ENCODE results near the gene VIPR2. TPM values are rescaled to one million over a fixed set of nuclear protein-coding genes. Genes with fewer than 3 reads are reported as not detected.

The VIPR2 gene
- total RNA-seq, 4 donors from 2014 or later: 1.8 to 3.7 (median 2.7) TPM

DNA sequence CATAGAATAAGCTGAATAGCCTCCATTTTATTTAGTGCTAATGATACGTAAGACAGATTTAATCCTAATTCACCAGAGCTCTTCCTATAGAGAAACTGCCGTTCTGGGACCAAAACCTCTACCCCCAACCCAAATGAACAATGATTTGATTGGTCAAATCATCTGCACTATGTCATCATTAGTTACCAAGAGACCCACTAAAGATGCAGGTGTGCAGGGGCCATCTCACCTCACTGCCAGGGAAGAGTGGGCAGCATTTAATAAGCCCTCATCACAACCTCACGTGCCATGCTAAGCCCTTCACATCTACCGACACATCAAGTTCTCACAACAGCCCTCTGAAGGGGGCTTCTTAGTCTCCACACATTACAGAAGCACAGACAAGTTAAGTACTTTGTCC, 87.0 kb downstream of the VIPR2 start:
- Histone ChIP-seq H3K4me1 (no peaks in the 10 kb centered on the region), H3K36me3 (no peaks in the 10 kb centered on the region), H3K27ac (no peak overlapping the region), H3K27me3 (no peaks in the 10 kb centered on the region), H3K4me3 (no peak overlapping the region), H3K9me3 (no peaks in the 10 kb centered on the region)
- intact Hi-C loops (cut with DNase I; ENCODE audit: low total_unique reads): no loop called here
- TF ChIP-seq POLR2AphosphoS5 (IDR thresholded peaks at IDR 0.05) (no peak), EP300 (IDR thresholded peaks at IDR 0.05; ENCODE audit: low read depth) (no peak), POLR2A (IDR thresholded peaks at IDR 0.05) (no peak)
- TF ChIP-seq, protein P1, sequence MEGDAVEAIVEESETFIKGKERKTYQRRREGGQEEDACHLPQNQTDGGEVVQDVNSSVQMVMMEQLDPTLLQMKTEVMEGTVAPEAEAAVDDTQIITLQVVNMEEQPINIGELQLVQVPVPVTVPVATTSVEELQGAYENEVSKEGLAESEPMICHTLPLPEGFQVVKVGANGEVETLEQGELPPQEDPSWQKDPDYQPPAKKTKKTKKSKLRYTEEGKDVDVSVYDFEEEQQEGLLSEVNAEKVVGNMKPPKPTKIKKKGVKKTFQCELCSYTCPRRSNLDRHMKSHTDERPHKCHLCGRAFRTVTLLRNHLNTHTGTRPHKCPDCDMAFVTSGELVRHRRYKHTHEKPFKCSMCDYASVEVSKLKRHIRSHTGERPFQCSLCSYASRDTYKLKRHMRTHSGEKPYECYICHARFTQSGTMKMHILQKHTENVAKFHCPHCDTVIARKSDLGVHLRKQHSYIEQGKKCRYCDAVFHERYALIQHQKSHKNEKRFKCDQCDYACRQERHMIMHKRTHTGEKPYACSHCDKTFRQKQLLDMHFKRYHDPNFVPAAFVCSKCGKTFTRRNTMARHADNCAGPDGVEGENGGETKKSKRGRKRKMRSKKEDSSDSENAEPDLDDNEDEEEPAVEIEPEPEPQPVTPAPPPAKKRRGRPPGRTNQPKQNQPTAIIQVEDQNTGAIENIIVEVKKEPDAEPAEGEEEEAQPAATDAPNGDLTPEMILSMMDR (IDR thresholded peaks at IDR 0.05): no peak
- no peak for DNase-seq
- 87 to 92% methylated on average over 2 to 4 of the region's 4 CpGs for WGBS, 2 donors (ENCODE audit: low coverage in 1 of 2)
- in situ Hi-C loops (cut with MboI; ENCODE audit: low pct_ligation_motif_present in 1 of 4, low pct_unique_long_range_greater_than_20kb in 1 of 4, low sequenced_read_pairs in 3 of 4): no loop called here

DNA sequence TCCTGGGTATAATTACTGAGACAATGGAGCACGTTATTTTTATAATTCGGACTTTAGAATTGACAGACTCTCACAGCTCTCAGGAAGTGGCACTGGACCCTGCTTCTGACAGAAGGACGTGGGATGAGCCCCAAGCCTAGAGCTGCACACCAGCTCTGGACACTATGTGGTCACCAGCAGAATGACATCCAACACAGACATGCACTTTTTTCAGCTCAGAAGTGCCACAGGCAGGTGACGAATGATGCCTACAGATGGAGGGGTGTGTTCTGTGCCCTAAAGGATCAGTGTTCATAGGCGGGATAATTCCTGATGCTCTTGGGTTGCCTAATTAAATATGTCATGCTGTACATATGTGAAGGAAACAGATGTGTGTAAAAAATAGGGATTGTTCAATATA, 87.9 kb downstream of the VIPR2 start:
- Histone ChIP-seq H3K27ac (no peak overlapping the region), H3K27me3 (no peaks in the 10 kb centered on the region), H3K4me3 (no peak overlapping the region), H3K36me3 (no peaks in the 10 kb centered on the region), H3K4me1 (no peaks in the 10 kb centered on the region), H3K9me3 (peaks cover 0 to 3% of the 10 kb centered on the region in 2 donors)
- DNase-seq: no peak
- intact Hi-C loops (cut with DNase I; ENCODE audit: low total_unique reads): no loop called here
- 47 to 63% methylated on average over 5 of the region's 5 CpGs for WGBS, 2 donors (ENCODE audit: low coverage in 1 of 2)
- TF ChIP-seq EP300 (IDR thresholded peaks at IDR 0.05; ENCODE audit: low read depth) (no peak), POLR2AphosphoS5 (IDR thresholded peaks at IDR 0.05) (no peak), POLR2A (IDR thresholded peaks at IDR 0.05) (no peak)
- TF ChIP-seq, protein P1 (IDR thresholded peaks at IDR 0.05): no peak
- in situ Hi-C loops (cut with MboI; ENCODE audit: low pct_ligation_motif_present in 1 of 4, low pct_unique_long_range_greater_than_20kb in 1 of 4, low sequenced_read_pairs in 3 of 4): no loop called here

DNA sequence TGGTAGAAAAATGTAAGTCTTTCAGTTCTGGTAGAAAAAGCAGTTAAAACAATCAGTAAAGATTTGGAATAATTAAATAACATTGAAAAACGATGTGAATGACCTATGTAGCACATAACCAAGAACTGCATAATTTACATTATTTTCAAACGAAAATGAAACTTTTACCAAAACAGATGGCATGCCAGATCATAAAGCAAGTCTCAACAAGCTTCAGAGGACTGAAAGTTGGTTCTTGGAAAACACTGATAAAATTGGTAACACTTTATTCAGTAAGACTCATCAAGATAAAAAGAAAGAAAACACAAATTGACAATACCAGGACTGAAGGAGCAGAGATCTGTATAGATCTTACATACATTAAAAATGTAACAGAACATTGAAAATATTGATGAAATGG, 92.8 kb downstream of the VIPR2 start:
- Histone ChIP-seq H3K27me3 (peaks cover 4% of the 10 kb centered on the region), H3K9me3 (peaks cover 0 to 3% of the 10 kb centered on the region in 2 donors), H3K4me1 (no peaks in the 10 kb centered on the region), H3K36me3 (no peaks in the 10 kb centered on the region), H3K27ac (no peak overlapping the region), H3K4me3 (no peak overlapping the region)
- no peak for DNase-seq
- in situ Hi-C loops (cut with MboI; ENCODE audit: low pct_ligation_motif_present in 1 of 4, low pct_unique_long_range_greater_than_20kb in 1 of 4, low sequenced_read_pairs in 3 of 4): no loop called here
- 50 to 55% methylated on average over 2 of the region's 2 CpGs for WGBS, 2 donors (ENCODE audit: low coverage in 1 of 2)
- intact Hi-C loops (cut with DNase I; ENCODE audit: low total_unique reads): loop anchor here (2.0 kb wide), 1 partner anchor 57 kb away; no protein-coding TSS in a partner anchor
- TF ChIP-seq POLR2A (IDR thresholded peaks at IDR 0.05) (no peak), POLR2AphosphoS5 (IDR thresholded peaks at IDR 0.05) (no peak), EP300 (IDR thresholded peaks at IDR 0.05; ENCODE audit: low read depth) (no peak)
- TF ChIP-seq, protein P1 (IDR thresholded peaks at IDR 0.05): no peak

- DNase-seq: no peak
- intact Hi-C loops (cut with DNase I; ENCODE audit: low total_unique reads) (no loop called here), in situ Hi-C loops (cut with MboI; ENCODE audit: low pct_ligation_motif_present in 1 of 4, low pct_unique_long_range_greater_than_20kb in 1 of 4, low sequenced_read_pairs in 3 of 4) (no loop called here)
- 66 to 83% methylated on average over 2 of the region's 2 CpGs for WGBS, 2 donors (ENCODE audit: low coverage in 1 of 2)
- Histone ChIP-seq H3K36me3 (no peaks in the 10 kb centered on the region), H3K27me3 (peaks cover 4% of the 10 kb centered on the region), H3K4me1 (no peaks in the 10 kb centered on the region), H3K27ac (no peak overlapping the region), H3K9me3 (peaks cover 0 to 3% of the 10 kb centered on the region in 2 donors), H3K4me3 (no peak overlapping the region)
- no peak for TF ChIP-seq POLR2A (IDR thresholded peaks at IDR 0.05)
- no peak for TF ChIP-seq POLR2AphosphoS5 (IDR thresholded peaks at IDR 0.05)
- TF ChIP-seq EP300 (IDR thresholded peaks at IDR 0.05; ENCODE audit: low read depth): no peak
- TF ChIP-seq, protein P1 (IDR thresholded peaks at IDR 0.05): no peak
Measured at GRCh38 chr7:159050704-159051103, 94.0 kb downstream of the VIPR2 start.
